Hair follicle dermal papilla cell (primary cell): ENCODE data around the gene BOLA2B. TPM values are rescaled to one million over a fixed set of nuclear protein-coding genes. Genes with fewer than 3 reads are reported as not detected.

ENCODE experiments used
- small RNA-seq: library from RNA; depleted of rRNA; stranded (forward); fragments of <200 nt; gene quantifications from one replicate; pipeline ENCODE3, GENCODE V24; 2012
- total RNA-seq: library from RNA; depleted of rRNA; stranded (reverse); fragments of >200 nt; gene quantifications from 2 replicates; pipeline ENCODE4 v1.2.3, GENCODE V29; 2012

The BOLA2B gene
- total RNA-seq, result 26.1 and 65.0 TPM in 2 replicates

DNA sequence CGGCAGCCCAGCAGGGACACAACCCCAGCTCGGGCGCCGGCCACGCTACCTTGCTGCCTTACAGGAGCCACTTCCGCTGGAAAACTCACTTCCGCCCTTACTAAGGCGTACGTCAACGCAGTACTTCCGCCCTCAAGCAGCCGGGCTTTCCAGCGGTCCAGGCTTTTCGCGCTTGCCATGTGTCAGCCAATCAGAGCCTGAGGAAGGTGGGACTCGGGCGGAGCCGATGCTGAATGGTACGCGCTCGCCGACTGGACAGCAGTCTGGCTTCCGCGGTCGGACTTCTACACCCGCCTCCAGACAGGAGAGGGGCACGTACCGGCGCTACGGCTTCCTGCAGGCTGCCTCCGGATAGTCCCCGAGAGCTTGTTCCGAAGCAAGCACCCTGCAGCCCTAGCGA, at the start of gene BOLA2B, which contains the start of gene SLX1A:
Gene BOLA2B (minus strand): TSS at position 52 of the 400 bp plus-strand sequence. CDS start 71 bp downstream, outside the sequence.
Gene SLX1A (plus strand): TSS at position 261 of the 400 bp plus-strand sequence. CDS start 210 bp downstream, outside the sequence.

GRCh38 chr16:30199049-30199448, 5.6 kb upstream of the BOLA2B start, which contains the start of gene SULT1A3:
Gene SULT1A3, plus strand, starts transcription at chr16:30199255. Its CDS starts 1,474 bp downstream, at chr16:30200729.

DNA sequence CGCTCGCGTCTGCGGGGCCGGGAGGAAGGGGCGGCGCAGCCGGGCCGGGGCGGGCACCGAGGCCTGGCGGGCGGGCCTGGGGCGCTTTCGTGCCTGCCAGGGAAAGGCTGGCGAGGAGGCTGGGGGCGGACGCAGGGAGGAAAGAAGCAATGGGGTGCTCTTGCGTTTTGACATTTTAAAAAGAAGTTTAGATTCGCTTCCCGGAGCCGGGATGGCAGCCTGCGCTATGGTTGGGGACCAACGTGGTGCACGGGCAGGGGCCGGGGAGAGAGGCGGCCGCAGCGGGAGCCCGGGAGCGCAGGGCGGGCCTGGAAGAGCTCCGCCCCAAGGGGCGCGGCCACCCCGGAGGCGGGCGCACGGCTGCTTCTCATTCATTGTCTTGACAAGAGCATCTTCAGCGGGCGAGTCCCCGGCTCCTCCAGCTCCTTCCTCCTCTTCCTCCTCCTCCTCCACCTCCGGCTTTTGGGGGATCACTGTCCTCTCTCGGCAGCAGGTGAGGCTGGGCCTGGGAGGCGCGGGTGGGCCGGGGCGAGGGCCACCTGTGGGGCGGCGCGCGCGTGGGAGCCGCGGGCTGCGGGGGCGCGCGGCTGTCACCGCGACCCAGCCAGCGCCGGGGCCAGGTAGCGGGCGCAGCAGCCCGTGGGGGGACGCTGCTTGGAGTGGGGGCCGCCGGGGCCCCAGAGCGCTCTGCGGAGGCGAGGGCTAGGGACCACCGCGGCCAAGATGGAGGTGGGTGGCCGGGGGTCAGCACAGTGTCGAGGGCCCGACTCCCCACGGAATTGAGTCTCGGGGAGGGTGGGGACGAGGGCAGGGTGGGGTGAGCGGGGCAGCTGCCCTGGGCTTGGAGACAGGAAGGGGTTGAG, 10.0 kb downstream of the BOLA2B start, which contains the start of gene CORO1A:
Gene CORO1A (plus strand): TSS at position 370 of the 863 bp plus-strand sequence. CDS start 1,608 bp downstream, outside the sequence.

Small RNA genes within 50 kb of the gene (small RNA-seq; reads per million reads assigned to genes)
- not detected for gene AC106782.4

Other genes starting within 250 kb of the BOLA2B start
- gene TMEM219, start 231.6 kb downstream of the BOLA2B start, total RNA-seq, result 76.1 and 95.6 TPM in 2 replicates
- 61.0 and 61.7 TPM in 2 replicates for gene TAOK2, start 219.8 kb downstream of the BOLA2B start, total RNA-seq
- gene HIRIP3, start 198.0 kb downstream of the BOLA2B start, total RNA-seq, result 3.7 and 7.4 TPM in 2 replicates
- 22.2 and 42.6 TPM in 2 replicates for gene INO80E, start 197.4 kb downstream of the BOLA2B start, total RNA-seq
- gene DOC2A, start 182.6 kb downstream of the BOLA2B start, total RNA-seq, result not detected in 2 replicates
- not detected in 2 replicates for gene C16orf92, start 170.5 kb downstream of the BOLA2B start, total RNA-seq
- 0.12 TPM in 1 of 2 replicates, not detected in the other for gene TLCD3B, start 162.4 kb downstream of the BOLA2B start, total RNA-seq
- 648 and 853 TPM in 2 replicates for gene ALDOA, start 127.9 kb downstream of the BOLA2B start, total RNA-seq
- 163 and 189 TPM in 2 replicates for gene PPP4C, start 117.7 kb downstream of the BOLA2B start, total RNA-seq
- gene TBX6, start 101.7 kb downstream of the BOLA2B start, total RNA-seq, result 0.32 and 0.36 TPM in 2 replicates
- 25.8 and 26.2 TPM in 2 replicates for gene YPEL3, start 97.5 kb downstream of the BOLA2B start, total RNA-seq
- gene GDPD3, start 80.1 kb downstream of the BOLA2B start, total RNA-seq, result 0.73 and 0.81 TPM in 2 replicates
- 44.9 and 57.8 TPM in 2 replicates for gene MAPK3, start 70.4 kb downstream of the BOLA2B start, total RNA-seq
- 0.49 and 0.73 TPM in 2 replicates for gene CORO1A, start 10.1 kb downstream of the BOLA2B start, total RNA-seq
- 15.9 and 17.8 TPM in 2 replicates for gene SLX1A, start 209 bp upstream of the BOLA2B start, total RNA-seq
- 3.7 and 3.8 TPM in 2 replicates for gene SULT1A3, start 5.6 kb upstream of the BOLA2B start, total RNA-seq
- gene NPIPB13, start 54.8 kb upstream of the BOLA2B start, total RNA-seq, result 0.65 TPM in 1 of 2 replicates, not detected in the other
- 28.8 and 30.7 TPM in 2 replicates for gene CD2BP2, start 161.6 kb upstream of the BOLA2B start, total RNA-seq
- gene TBC1D10B, start 176.8 kb upstream of the BOLA2B start, total RNA-seq, result 45.1 and 47.4 TPM in 2 replicates
- not detected in 2 replicates for gene MYL11, start 181.1 kb upstream of the BOLA2B start, total RNA-seq
- gene SEPTIN1, start 188.9 kb upstream of the BOLA2B start, total RNA-seq, result 0.12 and 0.32 TPM in 2 replicates
- 6.3 and 8.0 TPM in 2 replicates for gene ZNF48, start 201.8 kb upstream of the BOLA2B start, total RNA-seq
- gene ZNF771, start 213.9 kb upstream of the BOLA2B start, total RNA-seq, result 10.8 and 11.5 TPM in 2 replicates
- gene DCTPP1, start 236.4 kb upstream of the BOLA2B start, total RNA-seq, result 7.3 and 8.6 TPM in 2 replicates